Measurements from ENCODE around the gene COL23A1.
A peak's percentile ranks its signal among the peaks of the same experiment; 100 is the strongest.

COL23A1 gene

DNA sequence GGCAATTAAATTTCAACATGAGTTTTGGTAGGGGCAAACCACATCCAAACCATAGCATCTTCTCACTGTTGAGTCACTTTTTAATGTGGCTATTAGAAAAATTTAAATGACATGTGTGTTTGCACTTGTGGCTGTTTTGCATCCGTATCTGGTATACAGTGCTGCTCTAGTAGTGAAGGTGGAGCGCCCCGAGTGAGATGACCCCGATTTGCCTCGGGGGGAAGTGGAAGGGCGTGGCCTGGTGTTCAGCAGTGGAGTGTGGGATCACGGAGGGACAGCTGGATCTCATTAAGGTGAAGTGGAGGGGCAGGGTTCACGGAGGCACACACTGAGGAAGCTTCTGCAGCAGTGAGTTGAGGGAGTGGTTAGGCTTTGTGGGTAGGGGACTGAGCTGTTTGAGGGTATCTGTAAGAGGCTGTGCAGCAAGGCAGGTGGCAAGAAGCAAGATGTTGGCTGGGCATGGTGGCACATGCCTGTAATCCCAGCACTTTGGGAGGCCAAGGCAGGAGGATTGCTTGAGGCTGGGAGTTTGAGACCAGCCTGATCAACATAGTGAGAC lies 396.9 kb downstream of the COL23A1 start:
- Mint-ChIP-seq H3K27me3 (peaks cover 7% of the 10 kb centered on the region), H3K4me3 (no peak overlapping the region), H3K27ac (peak overlapping the region; percentile 65)

DNA sequence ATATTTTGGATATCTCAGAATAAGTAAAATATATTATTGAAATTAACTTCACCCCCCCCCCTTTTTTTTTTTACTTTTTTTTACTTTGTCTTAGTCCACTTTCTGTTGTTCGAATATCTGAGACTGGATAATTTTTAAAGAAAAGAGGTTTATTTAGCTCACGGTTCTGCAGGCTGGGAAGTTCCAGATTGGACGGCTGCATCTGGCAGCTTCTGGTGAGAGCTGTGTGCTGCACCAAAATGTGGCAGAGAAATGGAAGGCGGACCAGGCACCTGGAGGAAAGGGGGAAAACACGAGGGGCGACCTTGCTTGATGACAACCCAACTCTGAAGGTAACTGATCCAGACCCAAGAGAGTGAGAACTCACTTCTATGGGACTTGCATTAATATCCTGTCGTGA lies 397.4 kb downstream of the COL23A1 start:
- no peaks in the 10 kb centered on the region for H3K9me3 Mint-ChIP-seq
- H3K4me1 Mint-ChIP-seq, result peaks cover 9% of the 10 kb centered on the region
- H3K27ac Mint-ChIP-seq, result no peak overlapping the region
- H3K27me3 Mint-ChIP-seq, result peaks cover 7% of the 10 kb centered on the region
- H3K36me3 Mint-ChIP-seq, result peaks cover 2% of the 10 kb centered on the region
- H3K4me3 Mint-ChIP-seq, result no peak overlapping the region

More for the DNA sequence above, 396.9 kb downstream of the COL23A1 start:
- peaks cover 9% of the 10 kb centered on the region for H3K4me1 Mint-ChIP-seq
- H3K9me3 Mint-ChIP-seq, result no peaks in the 10 kb centered on the region
- peaks cover 2% of the 10 kb centered on the region for H3K36me3 Mint-ChIP-seq

DNA sequence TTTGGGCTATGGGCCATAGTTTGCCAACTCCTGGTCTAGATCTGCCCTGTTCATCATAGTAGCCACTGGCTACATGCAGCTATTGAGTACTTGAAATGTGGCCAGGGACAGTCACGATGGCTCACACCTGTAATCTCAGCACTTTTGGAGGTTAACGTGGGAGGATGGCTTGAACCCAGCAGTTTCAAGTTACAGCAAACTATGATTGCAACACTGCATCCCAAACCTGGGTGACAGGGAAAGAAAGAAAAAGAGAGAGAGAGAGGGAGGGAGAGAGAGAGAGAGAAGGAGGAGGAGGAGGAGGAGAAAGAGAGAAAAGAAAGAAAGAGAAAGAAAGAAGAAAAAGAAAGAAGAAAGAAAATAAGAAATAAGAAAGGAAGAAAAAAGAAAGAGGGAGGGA lies 397.9 kb downstream of the COL23A1 start:
- Mint-ChIP-seq H3K27me3 (peaks cover 7% of the 10 kb centered on the region), H3K36me3 (peaks cover 2% of the 10 kb centered on the region), H3K27ac (no peak overlapping the region), H3K4me1 (peaks cover 9% of the 10 kb centered on the region), H3K4me3 (no peak overlapping the region), H3K9me3 (no peaks in the 10 kb centered on the region)

DNA sequence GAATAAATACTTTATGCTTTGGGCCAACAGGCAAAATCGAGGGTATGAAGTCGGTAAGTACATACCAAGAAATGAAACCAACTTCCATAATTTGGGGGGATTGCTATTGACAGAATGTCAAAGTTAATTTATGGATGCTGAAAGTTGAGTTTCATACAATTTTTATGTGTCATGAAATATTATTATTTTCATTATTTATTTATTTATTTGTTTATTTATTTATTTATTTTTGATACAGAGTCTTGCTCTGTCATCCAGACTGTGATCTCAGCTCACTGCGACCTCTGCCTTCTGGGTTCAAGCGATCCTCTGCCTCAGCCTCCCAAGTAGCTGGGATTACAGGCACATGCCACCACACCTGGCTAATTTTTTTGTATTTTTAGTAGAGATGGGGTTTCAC lies 398.5 kb downstream of the COL23A1 start:
- Mint-ChIP-seq H3K27ac (no peak overlapping the region), H3K9me3 (no peaks in the 10 kb centered on the region), H3K27me3 (peaks cover 7% of the 10 kb centered on the region), H3K36me3 (peaks cover 2% of the 10 kb centered on the region), H3K4me3 (no peak overlapping the region), H3K4me1 (peaks cover 9% of the 10 kb centered on the region)

DNA sequence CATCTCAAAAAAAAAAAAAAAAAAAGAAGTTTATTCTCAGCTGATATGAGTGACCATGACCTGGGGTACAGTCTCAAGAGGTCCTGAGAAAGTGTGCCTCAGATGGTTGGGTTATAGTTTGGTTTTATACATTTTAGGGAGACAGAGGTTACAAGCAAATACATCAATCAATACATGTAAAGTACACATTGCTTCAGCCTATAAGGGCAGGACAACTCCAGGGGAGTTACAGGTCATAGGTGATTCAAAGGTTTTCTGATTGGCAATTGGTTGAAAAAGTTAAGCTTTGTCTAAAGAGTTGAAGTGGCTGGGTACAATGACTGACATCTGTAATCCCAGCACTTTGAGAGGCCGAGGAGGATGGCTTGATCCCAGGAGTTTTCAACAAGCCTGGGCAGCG lies 400.8 kb downstream of the COL23A1 start:
- Mint-ChIP-seq H3K27me3 (peaks cover 7% of the 10 kb centered on the region), H3K27ac (peak overlapping the region; percentile 2), H3K9me3 (no peaks in the 10 kb centered on the region), H3K36me3 (peaks cover 2% of the 10 kb centered on the region), H3K4me3 (no peak overlapping the region), H3K4me1 (peaks cover 9% of the 10 kb centered on the region)
